NK-92 treated with Interleukin-12 subunit alpha and Interleukin-12 subunit beta, amount 100 ng/mL, for 24 hours (cell line): Measurements from ENCODE around the gene DHRS11.
"Not testable (repeated sequence)": the region's sequence is repeated elsewhere in the genome, so short reads cannot be mapped to it uniquely, and the experiment has no call there.

ENCODE experiments used
- DNase-seq: peaks from one replicate; lab custom pipeline; 2025; lab: John Stamatoyannopoulos, UW

DHRS11 gene

DNA sequence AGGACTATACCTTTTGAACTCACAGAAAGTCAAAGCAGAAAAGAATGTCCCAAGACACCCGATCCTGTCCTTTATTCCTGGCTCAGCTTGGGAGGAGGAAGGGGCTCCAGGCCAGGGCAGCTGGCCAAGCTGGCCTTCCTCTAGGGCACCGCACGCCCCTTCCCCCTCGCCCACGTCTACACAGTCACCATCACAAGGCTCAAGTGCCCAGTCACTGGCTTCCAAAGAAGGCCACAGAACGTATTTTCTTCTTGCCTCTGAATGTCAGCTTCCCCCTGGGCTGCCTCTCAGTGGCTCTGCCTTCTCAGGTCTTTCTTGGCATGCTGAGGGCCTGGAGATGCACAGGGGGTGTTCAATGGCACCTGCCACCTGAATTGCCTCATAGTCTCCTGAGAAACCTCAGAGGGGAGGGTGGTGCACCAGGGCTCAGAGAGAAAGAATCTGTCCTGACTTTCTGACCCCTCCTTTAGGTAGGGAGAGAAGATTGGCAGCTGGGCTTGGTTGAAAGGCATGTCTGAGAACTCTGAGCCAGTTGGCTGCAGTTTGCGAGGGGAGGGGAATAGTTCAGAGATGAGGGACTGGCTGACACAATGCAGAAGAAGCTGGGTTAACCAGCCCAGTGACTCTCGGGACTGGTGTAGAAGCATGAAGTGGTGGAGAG, 2.1 kb downstream of the DHRS11 start:
- no peak for DNase-seq

DNA sequence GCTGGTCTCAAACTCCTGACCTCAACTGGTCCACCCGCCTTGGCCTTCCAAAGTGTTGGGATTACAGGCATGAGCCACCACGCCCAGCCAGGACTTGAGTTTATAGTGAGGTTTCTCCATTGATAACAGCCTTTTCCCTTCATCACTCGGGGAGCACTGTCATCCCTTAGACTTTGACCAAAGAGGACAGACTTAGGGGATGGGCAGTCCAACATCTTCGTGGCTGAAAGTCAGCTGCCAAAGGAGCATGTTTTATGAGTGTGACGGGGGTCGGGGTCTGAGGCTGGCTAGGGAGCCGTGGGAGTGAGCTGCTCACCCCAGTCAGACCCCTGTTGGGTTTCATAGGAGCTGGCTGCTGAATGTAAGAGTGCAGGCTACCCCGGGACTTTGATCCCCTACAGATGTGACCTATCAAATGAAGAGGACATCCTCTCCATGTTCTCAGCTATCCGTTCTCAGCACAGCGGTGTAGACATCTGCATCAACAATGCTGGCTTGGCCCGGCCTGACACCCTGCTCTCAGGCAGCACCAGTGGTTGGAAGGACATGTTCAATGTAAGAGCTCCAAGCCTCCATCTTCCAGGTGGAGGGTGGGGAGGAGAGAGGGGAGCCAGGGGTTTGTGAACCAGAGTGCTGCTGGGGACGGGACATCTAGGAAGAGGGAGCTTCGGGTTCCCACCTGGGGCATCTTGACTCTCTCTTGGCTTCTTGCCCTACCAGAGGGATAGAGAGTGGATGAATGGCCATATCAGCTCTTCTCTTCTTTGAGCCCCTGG, 3.1 kb downstream of the DHRS11 start:
- DNase-seq, result no peak

- no peak for DNase-seq
These were observed 5.5 kb downstream of the DHRS11 start for GRCh38 chr17:36597226-36597625.

DNA sequence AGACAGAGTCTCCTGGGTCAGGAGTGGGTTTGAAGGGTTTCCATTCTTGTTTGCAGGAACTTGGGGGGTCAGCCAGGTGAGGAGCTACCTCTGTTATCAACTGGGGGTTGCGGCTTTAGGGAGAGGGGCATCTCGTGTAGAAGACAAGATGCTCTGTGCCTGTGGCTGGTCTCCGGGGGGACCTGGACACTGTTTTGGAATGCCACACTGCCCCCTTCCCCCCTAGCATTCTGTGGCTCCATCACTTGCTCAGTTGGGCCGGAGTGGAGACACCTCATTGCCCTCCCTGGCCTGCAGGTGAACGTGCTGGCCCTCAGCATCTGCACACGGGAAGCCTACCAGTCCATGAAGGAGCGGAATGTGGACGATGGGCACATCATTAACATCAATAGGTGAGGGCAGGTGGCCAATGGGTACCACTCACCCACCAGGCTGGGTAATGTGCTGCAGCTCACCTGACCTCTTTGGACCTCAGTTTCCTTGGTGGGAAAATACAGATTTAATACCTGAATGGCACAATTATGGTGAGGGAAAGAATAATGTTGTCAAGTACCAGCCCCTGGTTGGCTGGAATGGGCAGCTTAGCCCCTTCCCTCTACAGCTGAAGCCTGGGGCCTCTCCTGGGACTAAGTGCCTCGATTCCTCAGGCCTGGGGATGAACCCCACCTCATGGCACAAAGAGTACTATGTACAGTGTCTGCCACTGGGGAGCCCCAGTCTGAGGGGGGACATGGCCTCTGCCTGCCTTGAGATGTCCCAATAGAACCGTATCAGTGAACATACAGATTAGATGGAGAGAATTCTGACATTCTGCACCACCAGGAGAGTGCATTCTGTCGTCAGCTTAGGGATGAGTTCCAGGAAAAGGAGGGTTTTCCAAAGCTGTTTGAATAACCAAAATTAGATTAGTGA, 6.4 kb downstream of the DHRS11 start:
- DNase-seq, result no peak

DNA sequence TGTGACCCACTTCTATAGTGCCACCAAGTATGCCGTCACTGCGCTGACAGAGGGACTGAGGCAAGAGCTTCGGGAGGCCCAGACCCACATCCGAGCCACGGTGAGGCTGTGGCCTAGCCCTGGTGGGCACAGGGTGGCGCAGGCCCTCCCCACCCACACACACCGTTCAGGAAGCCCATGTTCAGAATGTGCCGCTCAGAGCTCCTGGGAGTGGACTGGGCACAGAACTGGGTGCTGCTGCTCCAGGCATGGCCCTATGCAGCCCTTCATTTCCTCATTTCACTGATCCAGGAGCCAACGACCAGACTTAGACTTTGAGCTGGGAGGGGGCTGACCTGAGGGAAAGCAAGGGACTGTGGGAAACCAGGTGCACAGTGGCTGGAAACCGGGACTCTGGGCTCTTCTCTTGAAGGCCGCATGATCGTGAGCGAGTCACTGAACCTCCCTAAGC, 7.3 kb downstream of the DHRS11 start:
- no peak for DNase-seq

DNA sequence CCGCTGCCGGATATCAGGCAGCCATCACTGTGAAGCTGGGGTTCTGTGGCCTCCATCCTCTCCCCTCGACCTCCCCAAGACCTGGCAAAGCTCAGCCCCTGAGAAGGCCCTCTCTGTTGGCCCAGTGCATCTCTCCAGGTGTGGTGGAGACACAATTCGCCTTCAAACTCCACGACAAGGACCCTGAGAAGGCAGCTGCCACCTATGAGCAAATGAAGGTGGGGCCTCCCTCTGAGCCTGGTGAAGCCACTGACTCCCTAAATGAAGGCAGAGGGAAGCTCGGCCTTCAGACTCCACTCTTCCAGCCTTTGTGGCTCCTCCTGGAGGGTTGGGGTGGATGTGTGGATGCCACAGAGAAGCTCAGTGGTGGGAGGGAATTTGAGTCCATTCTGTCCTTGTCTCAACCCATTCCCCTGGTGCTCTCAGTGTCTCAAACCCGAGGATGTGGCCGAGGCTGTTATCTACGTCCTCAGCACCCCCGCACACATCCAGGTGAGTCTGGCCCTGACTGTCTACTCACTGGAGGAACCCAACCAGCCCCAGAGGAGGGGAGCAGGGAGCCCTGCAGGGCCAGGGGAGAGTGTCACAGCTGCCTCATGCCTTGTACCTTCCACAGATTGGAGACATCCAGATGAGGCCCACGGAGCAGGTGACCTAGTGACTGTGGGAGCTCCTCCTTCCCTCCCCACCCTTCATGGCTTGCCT, 8.0 kb downstream of the DHRS11 start:
- no peak for DNase-seq

- DNase-seq, result no peak
These were observed 8.8 kb downstream of the DHRS11 start for GRCh38 chr17:36600465-36600864.

- DNase-seq, result no peak
These were observed 9.2 kb downstream of the DHRS11 start for GRCh38 chr17:36600936-36601302.

GRCh38 chr17:36601303-36602029, 9.8 kb downstream of the DHRS11 start, which contains the start of gene MRM1:
Gene MRM1 (plus strand): TSS chr17:36601583. CDS start chr17:36601811, 228 bp downstream.
- peak; percentile 95 for DNase-seq

DNA sequence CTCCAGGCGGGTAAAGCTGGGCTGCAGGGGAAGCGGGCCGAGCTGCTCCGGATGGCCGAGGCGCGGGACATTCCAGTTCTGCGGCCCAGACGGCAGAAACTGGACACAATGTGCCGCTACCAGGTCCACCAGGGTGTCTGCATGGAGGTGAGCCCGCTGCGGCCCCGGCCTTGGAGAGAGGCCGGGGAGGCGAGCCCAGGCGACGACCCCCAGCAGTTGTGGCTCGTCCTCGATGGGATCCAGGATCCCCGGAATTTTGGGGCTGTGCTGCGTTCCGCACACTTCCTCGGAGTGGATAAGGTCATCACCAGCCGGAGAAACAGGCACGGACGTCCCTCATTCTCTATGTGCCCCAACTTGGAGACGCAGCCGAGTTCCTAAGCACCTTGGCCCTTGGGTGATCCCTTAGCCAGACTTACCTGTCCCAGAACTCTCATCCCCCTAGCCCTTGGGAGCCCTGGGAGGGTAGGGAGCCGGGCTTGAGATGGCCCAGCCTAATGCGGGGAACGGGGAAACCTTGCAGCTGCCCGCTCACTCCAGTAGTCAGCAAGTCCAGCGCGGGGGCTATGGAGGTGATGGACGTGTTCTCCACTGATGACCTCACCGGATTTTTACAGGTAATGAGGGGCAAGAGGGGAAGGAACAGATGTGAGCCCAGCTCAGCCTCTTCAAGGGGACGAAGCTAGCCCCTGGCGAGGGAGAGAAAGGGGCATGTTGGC, 10.5 kb downstream of the DHRS11 start:
- no peak for DNase-seq

DNA sequence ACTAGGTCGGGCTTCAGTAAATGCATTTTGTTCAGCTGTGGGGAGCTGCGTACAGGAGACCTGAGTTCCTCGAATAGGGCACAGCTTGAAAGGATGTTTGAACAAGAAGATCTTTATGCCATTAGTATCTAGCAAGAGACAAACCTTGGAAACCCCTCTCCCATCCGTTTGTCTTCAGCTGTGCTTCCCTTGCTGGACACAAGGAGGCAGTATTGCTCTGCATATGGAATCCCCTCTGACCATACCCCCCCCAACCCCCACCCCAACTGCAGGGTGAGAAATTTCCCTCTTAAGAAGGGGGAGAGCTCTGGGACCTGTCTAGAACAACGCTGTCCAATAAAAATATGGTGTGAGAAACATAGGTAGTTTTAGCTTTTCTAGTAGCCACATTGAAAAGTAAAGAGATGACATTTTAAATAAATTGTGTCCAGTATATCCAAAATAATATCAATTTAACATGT, 11.3 kb downstream of the DHRS11 start:
- DNase-seq, result peak; percentile 58

DNA sequence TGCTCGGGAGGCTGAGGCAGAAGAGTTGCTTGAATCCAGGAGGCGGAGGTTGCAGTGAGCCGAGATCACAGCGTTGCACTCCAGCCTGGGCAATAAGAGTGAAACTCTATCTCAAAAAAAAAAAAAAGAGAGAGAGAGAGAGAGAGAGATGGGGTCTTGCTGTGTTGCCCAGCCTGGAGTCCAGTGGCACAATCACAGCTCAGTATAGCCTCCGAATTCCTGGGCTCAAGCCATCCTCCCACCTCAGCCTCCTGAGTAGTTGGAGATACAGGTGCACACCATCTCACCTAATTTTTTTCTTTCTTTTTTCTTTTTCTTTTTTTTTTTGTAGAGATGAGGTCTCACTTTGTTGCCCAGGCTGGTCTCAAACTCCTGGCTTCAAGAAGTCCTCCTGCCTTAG, 13.3 kb downstream of the DHRS11 start:
- not testable (repeated sequence) for DNase-seq

GRCh38 chr17:36608280-36608679, 16.6 kb downstream of the DHRS11 start:
- no peak for DNase-seq

DNA sequence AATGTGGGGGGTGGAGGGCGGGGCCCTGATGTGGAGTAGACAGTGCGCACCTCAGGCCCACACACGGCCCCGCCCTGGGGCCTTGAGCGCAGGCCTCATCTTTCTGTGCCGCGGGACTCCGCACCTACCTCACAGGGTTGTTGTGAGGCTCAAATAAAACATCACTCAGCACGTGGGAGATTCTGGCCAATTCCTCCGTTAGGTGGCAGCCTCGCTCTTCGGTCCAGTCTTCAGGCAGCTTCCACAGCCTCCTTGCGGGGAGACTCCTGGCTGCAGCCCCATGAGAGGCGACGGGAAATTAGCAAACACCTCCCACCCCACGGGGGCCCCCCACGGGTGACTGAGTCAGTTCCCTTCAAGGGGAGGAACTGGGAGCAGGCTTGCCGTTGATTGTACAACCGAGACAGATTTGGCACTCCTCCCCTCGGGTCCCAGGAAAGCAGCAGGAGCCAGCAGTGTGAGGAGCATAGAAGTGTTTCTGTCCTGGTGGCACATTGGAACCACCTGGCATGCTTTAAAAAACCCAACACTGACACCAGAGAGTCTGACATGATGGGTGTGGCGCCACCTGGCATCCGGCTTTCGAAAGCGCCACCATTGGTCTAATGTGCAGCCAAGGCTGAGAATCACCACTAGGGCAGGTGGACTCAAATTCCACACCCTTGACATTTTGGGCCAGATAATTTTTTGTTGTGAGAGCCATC, 17.3 kb downstream of the DHRS11 start:
- no peak for DNase-seq

- DNase-seq, result no peak
These were observed 17.8 kb downstream of the DHRS11 start for GRCh38 chr17:36609498-36609862.

- no peak for DNase-seq
These were observed 18.8 kb downstream of the DHRS11 start for GRCh38 chr17:36610474-36610873.

- no peak for DNase-seq
These were observed 19.8 kb downstream of the DHRS11 start for GRCh38 chr17:36611345-36612072.

- DNase-seq, result no peak
These were observed 20.6 kb downstream of the DHRS11 start for GRCh38 chr17:36612323-36612722.

DNA sequence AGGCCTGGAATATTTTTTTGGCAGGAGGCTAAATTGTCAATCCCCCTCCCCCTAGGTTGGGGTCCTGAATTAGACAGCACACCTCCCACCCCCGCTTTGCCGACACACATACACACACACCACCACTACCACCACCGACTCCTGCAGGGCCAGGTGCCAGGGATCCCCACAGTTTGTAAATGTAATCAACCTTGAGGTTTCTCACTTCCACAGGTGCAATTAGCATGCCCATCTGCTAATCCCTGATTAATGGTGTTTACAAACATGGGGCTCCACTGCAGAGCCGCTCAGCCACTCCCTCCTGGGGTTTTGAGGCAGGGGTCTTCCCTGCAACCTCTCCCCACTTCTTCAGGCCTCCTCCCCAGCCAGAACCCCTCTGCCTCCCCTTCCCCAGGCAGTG, 21.5 kb downstream of the DHRS11 start:
- DNase-seq, result no peak
